OCI-LY1 (cell line): ENCODE results near the gene MCC.

Source experiments
- H2AFZ ChIP-seq: fragments of 200-600 bp; sonication (generic), shearing (Covaris generic); 2 replicates; pipeline ENCODE4 v1.6.0; 2014; ENCODE audit warnings: antibody characterized with exemption, mild to moderate bottlenecking, low read length
- H3F3A ChIP-seq: fragments of 200-600 bp; sonication (generic), shearing (Covaris generic); 2 replicates; pipeline ENCODE4 v1.6.0; 2014; ENCODE audit warnings: mild to moderate bottlenecking, antibody characterized with exemption, low read length, moderate library complexity; ENCODE audit not compliant: insufficient read depth
- H3K27ac ChIP-seq: fragments of 200-600 bp; sonication (generic); 2 replicates; pipeline ENCODE4 v1.5.1; 2014; ENCODE audit warnings: low read length, mixed run types, mild to moderate bottlenecking, low read depth; ENCODE audit not compliant: poor library complexity, severe bottlenecking
- H3K27me3 ChIP-seq: fragments of 200-600 bp; sonication (generic); 2 replicates; pipeline ENCODE4 v1.6.0; 2014; ENCODE audit warnings: antibody characterized with exemption, mild to moderate bottlenecking, low read length, moderate library complexity; ENCODE audit not compliant: insufficient read depth
- H3K36me3 ChIP-seq: fragments of 200-600 bp; sonication (generic); 2 replicates; pipeline ENCODE4 v1.6.1; 2014; ENCODE audit warnings: mild to moderate bottlenecking, antibody characterized with exemption, low read length, moderate library complexity, mixed read lengths; ENCODE audit not compliant: insufficient read depth
- H3K4me1 ChIP-seq: fragments of 200-600 bp; sonication (generic); 2 replicates; pipeline ENCODE4 v1.5.1; 2014; ENCODE audit warnings: mild to moderate bottlenecking, low read length, moderate library complexity; ENCODE audit not compliant: insufficient read depth, severe bottlenecking
- H3K4me2 ChIP-seq: fragments of 200-600 bp; sonication (generic), shearing (Covaris generic); 2 replicates; pipeline ENCODE4 v1.6.1; 2014; ENCODE audit warnings: low read length
- H3K4me3 ChIP-seq: fragments of 200-600 bp; sonication (generic); 2 replicates; pipeline ENCODE4 v1.5.1; 2014; ENCODE audit warnings: low read length, low read depth, mild to moderate bottlenecking, mixed read lengths; ENCODE audit not compliant: poor library complexity, severe bottlenecking
- H3K79me2 ChIP-seq: fragments of 200-600 bp; shearing (Covaris generic); 2 replicates; pipeline ENCODE4 v1.6.1; 2016; ENCODE audit warnings: mixed run types, low read length, mixed read lengths; ENCODE audit not compliant: insufficient read depth
- H3K9ac ChIP-seq: fragments of 200-600 bp; sonication (generic), shearing (Covaris generic); 2 replicates; pipeline ENCODE4 v1.6.1; 2014; ENCODE audit warnings: mild to moderate bottlenecking, low read length, mixed read lengths
- H3K9me2 ChIP-seq: fragments of 200-600 bp; sonication (generic), shearing (Covaris generic); 2 replicates; pipeline ENCODE4 v1.6.1; 2014; ENCODE audit warnings: low read depth, mild to moderate bottlenecking, low read length, mixed read lengths
- H3K9me3 ChIP-seq: fragments of 200-600 bp; shearing (Covaris generic); 2 replicates; pipeline ENCODE4 v1.6.1; 2014; ENCODE audit warnings: low read length, mixed read lengths
- H4K20me1 ChIP-seq: fragments of 200-600 bp; sonication (generic), shearing (Covaris generic); 2 replicates; pipeline ENCODE4 v1.6.0; 2016; ENCODE audit warnings: mild to moderate bottlenecking, low read length; ENCODE audit not compliant: insufficient read depth
- EZH2 ChIP-seq: fragments of 200-600 bp; sonication (generic), shearing (Covaris generic); IDR thresholded peaks from 2 replicates; pipeline ENCODE4 v1.8.0; 2017; ENCODE audit warnings: borderline replicate concordance, mixed run types, mild to moderate bottlenecking, antibody characterized with exemption, low read length, moderate library complexity, mixed read lengths
- TF ChIP-seq, protein P1 (sequence below): fragments of 200-600 bp; sonication (generic), shearing (Covaris generic); IDR thresholded peaks from 2 replicates; pipeline ENCODE4 v1.5.1; 2017; ENCODE audit warnings: mild to moderate bottlenecking, antibody characterized with exemption, low read length, moderate library complexity, mixed read lengths

MCC gene

DNA sequence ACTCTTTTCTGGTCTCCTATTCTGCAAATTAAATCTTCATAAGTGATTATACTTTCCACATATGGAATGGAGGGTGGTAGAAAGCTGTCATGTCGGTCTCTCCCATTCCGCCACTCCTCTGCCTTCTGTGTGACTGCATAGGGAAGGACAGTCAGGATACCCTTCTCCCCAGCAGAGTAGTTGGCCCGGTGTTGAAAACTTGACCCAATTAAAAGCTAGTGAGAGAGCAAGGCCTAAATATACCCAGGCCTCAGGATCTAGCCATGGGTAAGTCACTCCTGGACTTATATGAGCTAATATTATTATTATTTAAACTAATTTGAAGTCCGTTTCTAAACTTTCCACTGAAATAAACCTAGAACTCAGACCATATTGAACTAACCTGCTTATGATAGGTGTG, 248.2 kb downstream of the MCC start:
- Histone ChIP-seq H3K4me2 (no peak overlapping the region), H3K9me2 (no peaks in the 10 kb centered on the region), H3K27me3 (no peaks in the 10 kb centered on the region), H3K79me2 (no peaks in the 10 kb centered on the region), H3K4me1 (no peaks in the 10 kb centered on the region), H3K9ac (no peak overlapping the region), H3K36me3 (no peaks in the 10 kb centered on the region), H3F3A (no peaks in the 10 kb centered on the region), H3K4me3 (no peak overlapping the region), H2AFZ (no peak overlapping the region), H3K27ac (no peak overlapping the region), H3K9me3 (no peaks in the 10 kb centered on the region), H4K20me1 (no peaks in the 10 kb centered on the region)
- TF ChIP-seq EZH2: no peak
- TF ChIP-seq, protein P1, sequence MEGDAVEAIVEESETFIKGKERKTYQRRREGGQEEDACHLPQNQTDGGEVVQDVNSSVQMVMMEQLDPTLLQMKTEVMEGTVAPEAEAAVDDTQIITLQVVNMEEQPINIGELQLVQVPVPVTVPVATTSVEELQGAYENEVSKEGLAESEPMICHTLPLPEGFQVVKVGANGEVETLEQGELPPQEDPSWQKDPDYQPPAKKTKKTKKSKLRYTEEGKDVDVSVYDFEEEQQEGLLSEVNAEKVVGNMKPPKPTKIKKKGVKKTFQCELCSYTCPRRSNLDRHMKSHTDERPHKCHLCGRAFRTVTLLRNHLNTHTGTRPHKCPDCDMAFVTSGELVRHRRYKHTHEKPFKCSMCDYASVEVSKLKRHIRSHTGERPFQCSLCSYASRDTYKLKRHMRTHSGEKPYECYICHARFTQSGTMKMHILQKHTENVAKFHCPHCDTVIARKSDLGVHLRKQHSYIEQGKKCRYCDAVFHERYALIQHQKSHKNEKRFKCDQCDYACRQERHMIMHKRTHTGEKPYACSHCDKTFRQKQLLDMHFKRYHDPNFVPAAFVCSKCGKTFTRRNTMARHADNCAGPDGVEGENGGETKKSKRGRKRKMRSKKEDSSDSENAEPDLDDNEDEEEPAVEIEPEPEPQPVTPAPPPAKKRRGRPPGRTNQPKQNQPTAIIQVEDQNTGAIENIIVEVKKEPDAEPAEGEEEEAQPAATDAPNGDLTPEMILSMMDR: no peak

GRCh38 chr5:113237893-113238292, 250.4 kb downstream of the MCC start:
- Histone ChIP-seq H3K9ac (no peak overlapping the region), H3K79me2 (no peaks in the 10 kb centered on the region), H3F3A (no peaks in the 10 kb centered on the region), H3K27me3 (no peaks in the 10 kb centered on the region), H3K9me2 (no peaks in the 10 kb centered on the region), H4K20me1 (no peaks in the 10 kb centered on the region), H2AFZ (no peak overlapping the region), H3K4me2 (no peak overlapping the region), H3K4me3 (no peak overlapping the region), H3K36me3 (no peaks in the 10 kb centered on the region), H3K4me1 (no peaks in the 10 kb centered on the region), H3K27ac (no peak overlapping the region), H3K9me3 (no peaks in the 10 kb centered on the region)
- TF ChIP-seq, protein P1: no peak
- TF ChIP-seq EZH2: no peak

DNA sequence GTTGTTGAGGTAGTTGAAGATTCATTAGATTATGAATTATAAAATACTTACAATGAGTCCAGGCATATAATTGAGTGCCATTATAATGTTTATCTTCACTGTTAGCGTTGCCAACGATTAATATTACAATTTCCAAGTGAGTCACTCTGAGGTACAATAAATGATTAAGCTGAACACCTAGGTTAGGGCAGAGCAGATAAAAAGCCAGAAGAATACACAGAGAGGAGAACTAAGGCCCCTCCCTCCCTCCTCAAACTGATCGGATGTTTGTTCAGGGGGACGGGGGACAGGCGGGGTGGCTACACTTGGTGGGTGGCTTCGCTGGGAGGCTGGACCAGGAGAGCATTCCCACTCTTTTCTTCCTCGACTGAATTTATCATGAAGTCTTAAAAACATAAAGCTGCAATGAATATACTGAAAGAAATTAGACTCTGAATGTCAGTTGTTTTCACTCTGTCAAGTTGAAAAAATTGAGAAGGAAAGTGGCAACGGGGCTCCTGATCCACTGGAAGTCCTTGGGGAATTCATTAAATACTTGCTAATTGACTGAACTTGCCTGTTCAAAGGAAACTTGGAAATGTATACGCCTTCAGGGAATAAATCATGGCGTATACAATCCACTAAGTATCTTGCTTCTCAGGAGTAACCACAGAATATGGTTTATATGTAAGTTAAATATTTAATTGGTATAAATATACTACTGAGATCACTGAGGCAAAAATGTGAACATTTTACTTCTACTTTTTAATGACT, 251.5 kb downstream of the MCC start:
- Histone ChIP-seq H3K27ac (no peak overlapping the region), H3K4me2 (no peak overlapping the region), H3K79me2 (no peaks in the 10 kb centered on the region), H3K9ac (no peak overlapping the region), H3K4me1 (no peaks in the 10 kb centered on the region), H2AFZ (no peak overlapping the region), H3K4me3 (no peak overlapping the region), H3K36me3 (no peaks in the 10 kb centered on the region), H3K9me3 (no peaks in the 10 kb centered on the region), H4K20me1 (no peaks in the 10 kb centered on the region), H3K27me3 (no peaks in the 10 kb centered on the region), H3K9me2 (no peaks in the 10 kb centered on the region), H3F3A (no peaks in the 10 kb centered on the region)
- TF ChIP-seq EZH2: no peak
- TF ChIP-seq, protein P1: no peak
